Erythroblast (primary cell): ENCODE measurements around the gene CD46.
A peak's percentile ranks its signal among the peaks of the same experiment; 100 is the strongest.

ENCODE experiments used
- DNase-seq, 2 experiments: peaks; one replicate each; lab custom pipeline; 2025; lab: John Stamatoyannopoulos, UW
- GATA1 ChIP-seq: IDR thresholded peaks from 2 replicates; pipeline ENCODE4 v1.6.1; 2011; ENCODE audit warnings: low read depth, mild to moderate bottlenecking, control low read depth, low read length, moderate library complexity
- POLR2A ChIP-seq: IDR thresholded peaks from 2 replicates; pipeline ENCODE4 v1.6.1; 2011; ENCODE audit warnings: mild to moderate bottlenecking, low read length

The CD46 gene

GRCh38 chr1:207821464-207822045, 69.7 kb downstream of the CD46 start:
- no peak for DNase-seq
- TF ChIP-seq GATA1 (no peak), POLR2A (no peak)

DNA sequence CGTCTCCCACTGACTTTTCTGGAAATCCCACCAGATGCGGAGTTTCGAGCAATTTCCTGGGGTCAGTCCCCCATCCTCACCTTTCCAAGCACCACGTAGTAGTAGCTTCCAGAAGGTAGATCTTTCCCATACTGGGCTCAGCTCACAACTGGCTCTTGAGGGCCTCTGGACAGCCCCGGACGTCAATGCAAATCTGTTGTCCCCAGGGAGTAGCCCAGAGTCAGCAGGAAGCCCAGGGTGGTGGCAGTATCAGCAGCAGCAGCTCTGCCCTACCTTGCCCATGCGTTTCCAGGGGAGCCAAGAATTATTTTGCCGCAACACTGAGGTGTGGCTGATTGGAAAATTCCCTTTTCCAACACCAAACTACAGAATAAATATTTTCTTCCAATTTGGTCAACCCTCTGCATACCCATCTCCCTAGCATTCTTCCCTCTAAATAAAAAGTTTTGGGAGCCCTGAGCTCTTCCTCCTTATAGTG, 70.3 kb downstream of the CD46 start:
- TF ChIP-seq GATA1 (no peak), POLR2A (no peak)
- DNase-seq = no peak

DNA sequence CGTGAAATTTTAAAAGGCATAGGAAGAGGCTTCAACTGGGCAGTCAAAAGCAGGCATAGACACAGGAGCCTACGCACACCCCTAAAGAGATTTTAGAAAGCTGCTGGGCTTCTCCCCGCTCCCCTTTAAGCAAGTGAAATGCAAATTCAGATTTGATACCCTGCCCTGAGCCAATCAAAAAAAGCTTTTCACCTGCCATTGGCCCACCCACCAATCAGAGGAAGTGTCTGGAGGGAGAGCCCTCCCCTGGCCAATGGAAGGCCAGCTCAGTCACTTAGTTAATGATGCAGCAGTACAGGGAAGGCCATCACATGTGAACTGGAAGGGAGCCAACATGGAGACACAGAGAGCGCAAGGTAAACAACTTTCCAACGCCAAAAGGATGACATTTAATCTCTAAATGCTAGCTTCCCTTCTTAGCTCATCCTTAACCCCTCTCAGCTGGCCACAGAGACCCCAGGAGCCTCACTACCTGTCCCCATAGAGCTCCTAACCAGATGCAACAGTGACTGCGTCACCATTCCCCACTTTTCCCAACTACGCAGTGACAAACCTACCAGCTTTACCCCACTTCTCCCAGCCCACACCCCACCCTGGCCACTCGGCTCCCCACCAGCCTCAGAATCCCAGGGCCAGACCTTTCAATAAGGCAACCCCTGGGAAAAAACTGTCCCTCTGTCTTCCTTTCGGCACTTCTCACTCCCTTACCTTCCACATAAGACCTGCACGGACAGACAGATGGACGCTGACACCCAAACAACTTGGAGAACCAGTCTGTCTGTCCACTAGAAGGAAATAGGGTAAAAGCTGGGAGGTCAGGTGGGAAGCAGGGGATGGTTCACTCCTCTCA, 71.0 kb downstream of the CD46 start:
- peak; percentile 73 to 80 for DNase-seq
- TF ChIP-seq GATA1 (no peak), POLR2A (peak; percentile 80)

DNA sequence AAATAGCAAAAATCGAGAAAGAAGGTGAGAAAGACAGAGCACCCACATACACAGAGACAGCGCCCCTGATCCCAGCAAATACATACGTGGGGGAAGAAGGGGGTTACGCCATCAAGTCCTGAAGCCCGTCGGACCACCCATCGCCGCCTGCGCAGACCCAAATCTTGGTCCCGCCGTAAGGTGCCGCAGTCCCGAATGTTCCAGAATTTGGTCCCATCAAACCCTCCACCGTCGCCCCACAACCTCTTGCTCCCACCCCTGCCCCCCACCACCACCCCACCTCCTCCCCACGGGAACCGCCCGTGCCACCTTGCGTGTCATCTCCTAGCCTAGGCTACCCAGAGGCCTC, 71.7 kb downstream of the CD46 start:
- no peak for DNase-seq
- TF ChIP-seq GATA1 = no peak
- no peak for TF ChIP-seq POLR2A

DNA sequence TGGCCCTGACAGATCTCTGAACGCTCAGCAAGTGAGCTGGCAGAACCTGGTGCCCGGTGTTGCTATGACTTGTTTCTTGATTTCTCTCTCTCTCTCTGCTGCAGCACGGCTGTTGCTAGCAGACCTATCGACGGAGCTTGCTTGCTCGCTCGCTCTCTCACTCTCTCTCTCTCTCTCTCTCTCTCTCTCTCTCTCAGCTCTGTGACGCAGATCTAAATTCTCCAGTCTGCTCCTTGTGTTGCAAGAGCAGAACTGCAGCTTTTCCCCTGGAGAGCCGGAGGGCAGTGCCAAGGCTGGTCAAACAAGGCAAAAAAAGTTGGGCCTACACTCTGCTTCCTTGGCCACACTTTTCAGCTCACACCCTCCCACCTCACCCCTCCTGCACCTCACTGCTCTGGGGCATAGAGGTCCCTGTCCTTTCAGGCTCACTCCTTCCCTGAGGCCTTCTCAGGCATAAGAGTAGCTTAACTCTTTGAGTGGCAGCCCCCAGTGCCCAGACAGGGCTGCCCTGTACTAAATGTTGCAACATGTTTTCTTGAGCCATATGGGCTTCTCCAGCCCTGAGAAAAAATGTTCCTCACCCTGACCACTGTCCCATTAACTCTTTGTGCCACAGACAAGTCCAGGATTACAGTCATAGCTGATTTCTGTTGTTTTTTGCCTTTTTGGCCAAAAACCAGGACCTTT, 72.2 kb downstream of the CD46 start:
- peak; percentile 78 to 86 for DNase-seq
- peak; percentile 74 for TF ChIP-seq POLR2A
- TF ChIP-seq GATA1 = no peak

DNA sequence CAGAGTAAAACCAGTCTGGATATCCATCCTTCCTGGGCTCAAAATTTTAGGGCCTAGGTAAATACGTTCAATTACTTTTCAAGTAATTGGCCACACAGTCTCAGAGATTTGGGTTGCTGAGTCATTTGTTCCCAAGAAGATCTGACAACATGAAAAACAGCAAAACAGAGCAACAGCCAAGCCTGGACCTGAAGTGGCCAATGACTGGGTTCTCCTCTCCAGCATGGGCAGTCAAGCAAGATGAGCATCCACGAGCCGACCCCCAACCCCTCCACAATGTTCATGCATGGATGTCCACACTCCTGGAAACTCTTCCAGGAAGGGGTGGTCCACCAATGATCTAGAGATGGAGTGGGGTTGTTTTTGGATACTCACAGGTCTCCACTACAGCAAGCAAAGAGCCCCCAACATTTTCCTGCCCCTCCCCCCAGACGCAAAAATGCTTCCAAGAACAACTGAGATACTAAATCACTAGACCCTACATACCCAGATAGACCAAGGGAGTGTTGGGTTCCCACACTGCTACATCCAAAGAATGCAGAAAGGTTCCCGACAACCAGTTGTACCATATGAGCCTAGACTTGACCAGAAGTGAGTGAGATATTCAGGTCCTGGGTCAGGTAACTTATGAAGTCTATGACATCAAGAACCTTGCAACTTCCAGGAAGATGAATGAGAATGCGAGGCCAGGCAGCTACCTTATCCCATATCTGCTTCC, 73.0 kb downstream of the CD46 start:
- DNase-seq = peak; percentile 73 to 76
- no peak for TF ChIP-seq GATA1
- TF ChIP-seq POLR2A = no peak

DNA sequence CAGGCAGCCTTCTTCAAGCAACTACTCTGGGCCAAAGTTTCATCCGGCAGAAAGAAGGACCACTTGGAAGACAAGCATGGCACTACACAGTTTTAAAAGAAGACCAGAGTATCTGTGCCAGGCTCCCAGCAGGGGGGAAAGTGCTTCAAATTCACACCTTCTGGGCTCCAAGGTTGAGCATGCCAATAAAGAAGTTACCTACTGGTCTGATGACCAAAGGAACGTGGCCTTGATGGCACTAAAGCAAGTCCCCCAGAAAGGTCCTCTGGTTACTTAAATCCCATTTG, 73.5 kb downstream of the CD46 start:
- TF ChIP-seq GATA1 (no peak), POLR2A (no peak)
- no peak for DNase-seq

DNA sequence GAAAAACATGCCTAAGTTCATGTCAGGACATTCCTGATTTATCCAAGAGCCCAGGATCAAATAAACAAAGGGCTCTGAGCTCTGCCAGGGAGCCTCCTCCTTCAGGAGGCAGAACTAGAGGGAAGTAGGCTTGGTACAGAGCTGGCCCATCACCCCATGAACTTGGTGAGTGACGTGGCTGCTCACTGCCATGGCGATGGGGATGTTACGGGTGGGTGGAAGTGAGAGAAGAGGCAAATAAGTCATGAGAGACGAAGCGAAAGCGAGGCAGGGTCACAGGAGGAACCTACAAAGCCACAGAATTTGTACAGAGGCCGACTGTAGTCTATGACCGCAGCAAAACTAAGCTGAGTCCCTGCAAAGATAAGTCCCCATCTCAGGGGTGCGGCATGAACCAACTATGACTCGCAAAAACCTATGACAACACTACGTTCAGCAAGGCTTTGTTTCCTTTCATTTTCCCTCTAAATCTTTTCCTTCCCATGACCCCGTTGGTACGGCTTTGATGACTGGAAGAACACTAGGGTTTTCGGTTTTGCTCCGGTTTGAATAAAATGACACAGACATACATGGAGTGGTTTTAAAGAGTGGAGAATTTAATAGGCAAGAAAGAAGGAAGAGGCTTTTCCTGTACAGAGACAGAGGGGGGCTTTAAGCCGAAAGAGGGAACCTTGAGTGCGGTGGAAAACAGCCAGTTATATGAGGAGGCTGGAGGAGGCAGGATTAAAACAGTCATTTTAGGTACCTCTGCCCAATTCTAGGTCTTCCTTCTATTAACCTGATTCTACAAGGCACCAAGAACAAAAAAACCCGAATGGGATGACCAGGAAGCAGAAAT, 74.1 kb downstream of the CD46 start:
- TF ChIP-seq POLR2A (peak; percentile 77), GATA1 (no peak)
- peak; percentile 93 for DNase-seq

DNA sequence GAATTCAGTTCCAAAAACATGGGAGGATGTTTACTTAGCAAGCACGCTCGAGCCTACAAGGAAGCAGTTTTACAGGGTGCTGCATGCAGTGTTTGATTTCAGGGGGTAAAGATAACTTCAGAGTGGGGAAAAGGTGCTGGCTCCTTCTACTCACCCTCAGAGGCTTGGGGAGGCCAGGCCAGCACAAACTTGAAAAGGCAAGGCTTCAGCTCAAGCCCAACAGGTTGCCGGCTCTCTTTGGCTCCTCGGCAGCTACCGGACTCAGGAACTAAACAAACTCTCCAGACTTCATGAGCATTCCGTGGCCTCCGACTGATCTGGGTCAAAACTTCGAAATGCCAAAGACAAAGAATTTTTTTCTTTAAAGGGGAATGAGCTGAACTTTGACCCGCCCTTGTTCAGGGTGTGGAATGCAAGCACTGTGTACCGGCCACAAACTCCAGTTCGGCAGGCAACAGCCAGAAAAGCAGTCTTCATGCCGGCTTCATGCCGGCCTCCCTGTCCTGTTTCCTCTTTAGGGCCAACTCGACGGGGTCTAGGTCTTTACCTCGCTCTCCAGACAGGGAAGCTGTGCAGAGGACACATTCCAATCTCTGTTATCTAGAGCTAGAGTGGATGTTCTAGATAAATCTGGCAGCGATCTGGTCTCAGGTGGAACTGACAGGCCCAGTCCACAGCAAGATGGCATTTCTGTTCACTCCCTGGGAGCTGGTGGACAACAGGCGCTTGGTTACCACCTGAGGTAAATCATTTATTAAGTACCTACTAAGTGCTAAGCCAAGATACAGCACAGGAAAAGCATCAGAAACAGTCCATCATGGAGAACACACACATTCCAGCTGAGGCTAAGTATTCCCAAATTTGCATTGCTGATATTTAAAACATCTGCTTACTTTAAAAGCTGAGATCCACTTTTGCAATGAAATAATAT, 75.0 kb downstream of the CD46 start:
- TF ChIP-seq GATA1 (no peak), POLR2A (no peak)
- peak in 1 of 2 experiments; percentile 34 for DNase-seq

DNA sequence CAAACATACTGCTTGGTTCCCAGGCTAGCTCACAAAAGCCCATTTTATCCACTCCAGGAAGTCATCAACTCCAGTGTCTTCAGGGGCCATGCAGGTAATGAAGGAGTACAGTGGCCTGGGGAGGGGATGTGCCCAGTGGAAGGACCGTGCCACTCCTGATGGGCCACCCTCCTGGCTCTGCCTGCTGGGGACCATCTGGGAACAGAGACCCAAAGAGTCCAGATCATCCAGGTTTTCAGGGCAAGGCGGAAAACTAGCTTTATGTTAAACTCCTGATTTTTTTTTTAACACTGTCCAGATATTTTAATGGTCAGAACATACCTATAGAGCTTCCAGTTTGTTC, 75.6 kb downstream of the CD46 start:
- no peak for DNase-seq
- TF ChIP-seq GATA1 = no peak

DNA sequence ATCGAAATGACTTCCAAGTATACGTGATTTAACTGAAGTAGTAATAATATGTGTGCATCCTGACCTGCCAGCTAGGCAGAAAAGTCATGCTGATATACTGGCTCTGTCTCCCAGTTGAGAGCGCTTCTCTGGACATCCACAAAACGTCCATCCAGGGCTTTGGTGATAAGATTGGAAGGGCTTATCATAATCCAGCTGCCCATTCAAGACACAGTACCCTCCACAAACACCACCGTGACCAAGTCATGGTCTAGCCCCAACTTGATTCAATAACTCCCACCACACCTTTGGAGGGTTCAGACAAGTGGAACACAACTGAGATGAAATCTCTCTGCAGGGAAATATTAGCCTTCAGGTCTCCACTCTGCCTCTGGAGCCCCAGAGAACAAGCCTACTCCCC, 76.2 kb downstream of the CD46 start:
- TF ChIP-seq POLR2A = no peak
- no peak for TF ChIP-seq GATA1

GRCh38 chr1:207828485-207829158, 76.8 kb downstream of the CD46 start:
- peak; percentile 86 to 87 for DNase-seq
- no peak for TF ChIP-seq GATA1
- TF ChIP-seq POLR2A = no peak

More for the DNA sequence above, 76.2 kb downstream of the CD46 start:
- DNase-seq = peak; percentile 55 to 61
